ENCODE results near the gene ACTN1.

ACTN1 gene

GRCh38 chr14:68970038-68970612, 9.0 kb downstream of the ACTN1 start:
- peak; percentile 36 for DNase-seq

GRCh38 chr14:68969278-68970033, 9.6 kb downstream of the ACTN1 start:
- DNase-seq, result no peak

GRCh38 chr14:68968721-68969120, 10.4 kb downstream of the ACTN1 start:
- DNase-seq, result no peak

GRCh38 chr14:68968051-68968450, 11.1 kb downstream of the ACTN1 start:
- DNase-seq, result no peak

GRCh38 chr14:68967459-68967940, 11.6 kb downstream of the ACTN1 start:
- DNase-seq, result no peak

GRCh38 chr14:68966872-68967301, 12.2 kb downstream of the ACTN1 start:
- DNase-seq, result no peak

GRCh38 chr14:68965261-68965761, 13.8 kb downstream of the ACTN1 start:
- no peak for DNase-seq

GRCh38 chr14:68964300-68965093, 14.6 kb downstream of the ACTN1 start:
- no peak for DNase-seq

- DNase-seq, result no peak
Observed at GRCh38 chr14:68962681-68963080, 16.4 kb downstream of the ACTN1 start.

- peak; percentile 51 for DNase-seq
Observed at GRCh38 chr14:68961781-68962584, 17.1 kb downstream of the ACTN1 start.

GRCh38 chr14:68961361-68961760, 17.7 kb downstream of the ACTN1 start:
- DNase-seq, result no peak

- DNase-seq, result no peak
Observed at GRCh38 chr14:68960123-68960522, 19.0 kb downstream of the ACTN1 start.

GRCh38 chr14:68959035-68959434, 20.1 kb downstream of the ACTN1 start:
- DNase-seq, result no peak

- no peak for DNase-seq
Observed at GRCh38 chr14:68958553-68958952, 20.5 kb downstream of the ACTN1 start.

- no peak for DNase-seq
Observed at GRCh38 chr14:68957775-68958174, 21.3 kb downstream of the ACTN1 start.

- no peak for DNase-seq
Observed at GRCh38 chr14:68956724-68957123, 22.4 kb downstream of the ACTN1 start.

GRCh38 chr14:68955851-68956179, 23.3 kb downstream of the ACTN1 start:
- DNase-seq, result no peak

- DNase-seq, result no peak
Observed at GRCh38 chr14:68955164-68955850, 23.8 kb downstream of the ACTN1 start.

- DNase-seq, result no peak
Observed at GRCh38 chr14:68953196-68953555, 25.9 kb downstream of the ACTN1 start.

GRCh38 chr14:68952531-68953195, 26.4 kb downstream of the ACTN1 start:
- DNase-seq, result no peak

All from right kidney (tissue), 1 donor.